HG02763 (cell line): ENCODE measurements around the gene METAP1D.
"Not testable (repeated sequence)": the region's sequence is repeated elsewhere in the genome, so short reads cannot be mapped to it uniquely, and the experiment has no call there.

Source experiments
- ATAC-seq: cut with Tn5 transposase; IDR thresholded peaks from one replicate; pipeline ENCODE4 v1.9.1; 2021; ENCODE audit warnings: mild to moderate bottlenecking, moderate library complexity; ENCODE audit not compliant: unreplicated experiment

METAP1D gene

GRCh38 chr2:171996021-171996420 is 3.7 kb upstream of the METAP1D start:
- no peak for ATAC-seq

GRCh38 chr2:171997031-171997430 is 2.7 kb upstream of the METAP1D start:
- not testable (repeated sequence) for ATAC-seq

GRCh38 chr2:171999161-171999560 is 592 bp upstream of the METAP1D start:
- no peak for ATAC-seq

- ATAC-seq: no peak
Measured at GRCh38 chr2:172000696-172001361, 1.1 kb downstream of the METAP1D start.

- no peak for ATAC-seq
Measured at GRCh38 chr2:172007372-172007771, 7.6 kb downstream of the METAP1D start.

- no peak for ATAC-seq
Measured at GRCh38 chr2:172009823-172010222, 10.1 kb downstream of the METAP1D start.

- ATAC-seq: no peak
Measured at GRCh38 chr2:172011812-172012575, 12.2 kb downstream of the METAP1D start.

- ATAC-seq: no peak
Measured at GRCh38 chr2:172012677-172013391, 13.1 kb downstream of the METAP1D start.

GRCh38 chr2:172013396-172013795 is 13.6 kb downstream of the METAP1D start:
- ATAC-seq: no peak

GRCh38 chr2:172021074-172021931 is 21.6 kb downstream of the METAP1D start:
- ATAC-seq: no peak

GRCh38 chr2:172021955-172022354 is 22.2 kb downstream of the METAP1D start:
- no peak for ATAC-seq

GRCh38 chr2:172031536-172031935 is 31.8 kb downstream of the METAP1D start:
- no peak for ATAC-seq

- ATAC-seq: no peak
Measured at GRCh38 chr2:172038121-172038520, 38.4 kb downstream of the METAP1D start.

GRCh38 chr2:172038604-172039003 is 38.9 kb downstream of the METAP1D start:
- ATAC-seq: no peak

GRCh38 chr2:172039011-172039704 is 39.4 kb downstream of the METAP1D start:
- ATAC-seq: no peak

GRCh38 chr2:172040311-172040710 is 40.6 kb downstream of the METAP1D start:
- no peak for ATAC-seq

GRCh38 chr2:172046080-172046678 is 46.4 kb downstream of the METAP1D start:
- ATAC-seq: no peak

GRCh38 chr2:172046866-172047565 is 47.3 kb downstream of the METAP1D start:
- no peak for ATAC-seq
